ENCODE measurements around the gene KCNK3. TPM values are rescaled to one million over a fixed set of nuclear protein-coding genes. Genes with fewer than 3 reads are reported as not detected.

Gene KCNK3
- total and polyA plus RNA-seq, 2 donors (not counting 1 experiment from before 2014, with no cell fraction given), result not detected

DNA sequence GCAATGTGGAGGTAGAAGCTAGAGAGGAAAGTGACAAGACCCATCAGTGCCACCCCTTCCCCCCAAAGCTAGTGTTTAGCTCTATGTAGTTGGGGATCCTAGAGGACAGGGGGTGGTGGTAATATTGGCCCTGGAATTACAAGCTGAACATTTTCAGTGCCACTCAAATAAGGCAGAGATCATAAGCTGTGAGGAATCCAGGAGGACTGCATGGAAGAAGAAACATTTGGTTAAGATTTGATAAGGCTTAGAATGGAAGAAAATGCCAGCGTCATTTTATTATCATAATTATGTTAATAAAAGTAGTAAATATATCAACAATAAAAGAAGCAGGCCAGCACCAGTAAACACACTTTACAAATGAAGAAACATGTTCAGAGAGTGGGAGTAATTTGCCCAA lies 33.7 kb downstream of the KCNK3 start:
- CTCF ChIA-PET, result interaction anchor here (0.8 to 1.4 kb wide), 4 partner anchors 18 to 197 kb away, joined by 3 read pairs; no protein-coding TSS in a partner anchor
- no peak for DNase-seq
- WGBS (ENCODE audit: insufficient coverage), result no CpG with 5 or more reads among the region's 1 CpG

More for the DNA sequence above, 33.7 kb downstream of the KCNK3 start:
- no peak overlapping the region for H3K27ac Mint-ChIP-seq
- Histone ChIP-seq H3K27ac (ENCODE audit: low read length in 2 of 2) (no peak overlapping the region), H3K4me2 (replicated peaks; ENCODE audit: low read depth, low read length, poor library complexity, severe bottlenecking) (no peak overlapping the region), H3K4me3 (ENCODE audit: control extremely low read depth in 1 of 5, extremely low read depth in 1 of 5, insufficient read depth in 1 of 5, low read depth in 2 of 5, low read length in 4 of 5) (no peak overlapping the region), H3K4me1 (ENCODE audit: control insufficient read depth in 2 of 2, insufficient read depth in 2 of 2, low read length in 2 of 2) (no peaks in the 10 kb centered on the region), H2AFZ (ENCODE audit: insufficient read depth, low read depth, low read length, poor library complexity, severe bottlenecking) (no peak overlapping the region), H4K20me1 (ENCODE audit: control insufficient read depth, insufficient read depth, low read length, poor library complexity, severe bottlenecking) (no peaks in the 10 kb centered on the region), H3K9ac (ENCODE audit: low read length) (no peak overlapping the region), H3K36me3 (replicated peaks in 1 of 2; ENCODE audit: control extremely low read depth in 1 of 2, control insufficient read depth in 1 of 2, extremely low read depth in 1 of 2, insufficient read depth in 2 of 2, low read length in 1 of 2) (no peaks in the 10 kb centered on the region), H3K27me3 (replicated peaks in 1 of 4; ENCODE audit: control extremely low read depth in 1 of 4, control insufficient read depth in 3 of 4, insufficient read depth in 4 of 4, low read length in 3 of 4) (peaks cover 0 to 13% (median 0%) of the 10 kb centered on the region in 4 experiments), H3K9me3 (ENCODE audit: control extremely low read depth in 1 of 3, control insufficient read depth in 2 of 3, insufficient read depth in 1 of 3, low read length in 2 of 3) (no peaks in the 10 kb centered on the region), H3K79me2 (ENCODE audit: control insufficient read depth, insufficient read depth, low read length) (no peaks in the 10 kb centered on the region)
- intact Hi-C loops (cut with micrococcal nuclease), result no loop called here
- ATAC-seq (ENCODE audit: low read depth), result no peak
- no peak overlapping the region for H3K4me3 Mint-ChIP-seq
- peaks cover 12% of the 10 kb centered on the region for H3K27me3 Mint-ChIP-seq
- no peaks in the 10 kb centered on the region for H3K9me3 Mint-ChIP-seq (ENCODE audit: insufficient read depth)
- TF ChIP-seq EZH2 (IDR thresholded peaks at IDR 0.05; ENCODE audit: borderline replicate concordance, insufficient read depth, low read depth, low read length, poor library complexity, severe bottlenecking) (no peak), CTCF (IDR thresholded peaks at IDR 0.05) (no peak)
- H3K4me1 Mint-ChIP-seq, result no peaks in the 10 kb centered on the region
- POLR2A ChIA-PET, result no interaction called here

All from B cell (primary cell).